ENCODE results near the gene EIF4G3.

GRCh38 chr1:20998826-20999225, 177.9 kb downstream of the EIF4G3 start:
- TF ChIP-seq POLR2AphosphoS5 (IDR thresholded peaks at IDR 0.05; ENCODE audit: low read depth, low read length) (no peak), SIN3A (IDR thresholded peaks at IDR 0.05; ENCODE audit: borderline replicate concordance, insufficient read depth, low read length) (no peak), REST (IDR thresholded peaks at IDR 0.05; ENCODE audit: insufficient read depth in 1 of 2, low read depth in 2 of 2, low read length in 2 of 2) (no peak), TAF1 (IDR thresholded peaks at IDR 0.05; ENCODE audit: borderline replicate concordance, insufficient read depth, low read length) (no peak), FOXP2 (optimal IDR thresholded peaks at IDR 0.05; ENCODE audit: borderline replicate concordance, extremely low read depth, extremely low read length, insufficient read depth) (no peak)
